ENCODE data around the gene PLA2G4E.

DNA sequence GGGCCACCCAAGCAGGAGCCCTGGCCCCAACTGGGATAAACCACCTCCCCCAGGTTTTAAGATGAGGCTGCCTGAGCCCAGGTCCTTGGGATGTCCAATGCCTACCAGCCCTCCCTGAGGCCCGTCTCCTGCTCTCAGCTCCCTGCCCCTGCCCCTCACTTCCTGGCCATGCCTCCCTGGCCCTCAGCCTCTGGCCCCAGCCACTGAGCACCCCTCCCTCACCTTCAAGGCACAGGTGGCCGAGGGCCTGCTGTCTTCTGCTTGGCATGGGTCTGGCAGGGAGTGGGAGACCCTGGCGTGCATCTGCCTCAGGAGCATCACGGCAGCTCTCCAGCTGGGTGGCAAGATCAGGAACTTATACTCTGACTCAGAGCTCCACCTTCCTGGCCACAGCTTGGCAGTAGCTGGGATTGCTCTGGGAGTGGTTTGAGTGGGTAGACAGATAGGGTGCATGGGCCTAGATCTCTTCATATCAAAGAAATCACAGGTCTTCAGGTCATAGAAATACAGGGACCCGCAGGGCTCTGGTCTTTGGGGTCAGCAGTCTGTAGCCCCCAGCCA lies at the start of gene PLA2G4E:
- no peak for TF ChIP-seq LEF1 (IDR thresholded peaks at IDR 0.05; ENCODE audit: borderline replicate concordance)
- no peak for TF ChIP-seq BHLHE40 (IDR thresholded peaks at IDR 0.05; ENCODE audit: borderline replicate concordance)
- no peak for TF ChIP-seq SP1 (IDR thresholded peaks at IDR 0.05)
- no peak for TF ChIP-seq FOXA1 (IDR thresholded peaks at IDR 0.05)
